NCI-H146 treated with DMSO at 0.1 percent for 48 hours (cell line): ENCODE results near the gene GATB.

Experiments used
- DNase-seq: peaks from one replicate; lab custom pipeline; 2025; ENCODE audit not compliant: unreplicated experiment; lab: John Stamatoyannopoulos, UW

The GATB gene, protein sequence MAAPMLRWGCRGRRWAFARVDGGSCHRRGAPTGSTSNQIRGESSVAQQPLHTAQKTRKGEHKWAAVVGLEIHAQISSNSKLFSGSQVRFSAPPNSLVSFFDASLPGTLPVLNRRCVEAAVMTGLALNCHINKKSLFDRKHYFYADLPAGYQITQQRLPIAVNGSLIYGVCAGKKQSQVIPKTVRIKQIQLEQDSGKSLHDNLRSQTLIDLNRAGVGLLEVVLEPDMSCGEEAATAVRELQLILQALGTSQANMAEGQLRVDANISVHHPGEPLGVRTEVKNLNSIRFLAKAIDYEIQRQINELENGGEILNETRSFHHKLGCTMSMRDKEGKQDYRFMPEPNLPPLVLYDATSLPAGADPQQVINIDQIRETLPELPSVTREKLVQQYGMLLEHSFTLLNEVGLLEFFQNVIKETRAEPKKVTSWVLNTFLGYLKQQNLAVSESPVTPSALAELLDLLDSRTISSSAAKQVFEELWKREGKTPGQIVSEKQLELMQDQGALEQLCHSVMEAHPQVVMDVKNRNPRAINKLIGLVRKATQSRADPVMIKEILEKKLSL

DNA sequence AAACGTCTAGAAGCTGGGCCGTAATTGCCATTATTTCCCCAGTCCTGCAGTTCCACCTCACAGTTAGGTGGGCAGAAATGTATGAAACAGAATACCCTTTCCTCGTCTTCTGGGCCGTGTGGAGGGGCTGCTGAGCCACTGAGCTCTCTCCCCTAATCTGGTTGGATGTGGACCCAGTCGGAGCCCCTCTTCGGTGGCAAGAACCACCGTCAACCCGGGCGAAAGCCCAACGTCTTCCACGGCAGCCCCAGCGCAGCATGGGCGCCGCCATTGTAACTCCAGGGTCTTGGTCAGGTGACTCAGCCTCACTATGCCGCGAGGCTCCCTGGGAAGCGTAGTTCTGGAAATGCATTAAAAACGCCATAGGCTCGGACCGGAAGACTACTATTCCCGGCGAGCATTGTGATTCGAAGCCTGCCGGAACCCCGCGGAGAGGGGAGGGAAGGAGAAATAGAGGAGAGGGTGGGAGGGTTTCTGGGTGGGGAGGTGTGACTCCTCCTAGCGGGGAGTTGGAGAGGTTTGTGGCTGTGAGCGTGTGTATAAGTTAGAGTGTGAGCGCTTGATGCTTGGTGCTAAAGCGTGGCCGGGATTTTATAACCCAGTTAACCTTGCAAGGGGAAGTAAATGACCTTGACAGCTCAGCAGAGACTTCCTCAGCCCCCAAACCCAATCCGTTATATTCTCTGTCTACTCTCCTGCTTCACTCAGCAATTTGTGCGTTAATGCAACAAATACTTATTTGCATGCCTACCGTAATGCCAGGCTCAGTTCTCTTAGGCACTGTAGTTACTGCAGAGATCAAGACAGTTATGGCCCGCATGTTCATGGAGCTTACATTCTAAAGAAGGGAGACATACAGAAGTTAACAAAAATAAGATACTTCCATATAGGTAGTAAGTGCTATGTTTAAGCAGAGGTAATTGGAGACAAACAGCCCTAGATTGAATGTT lies at the start of gene GATB:
TSS of gene GATB (minus strand) at position 296 of the 950 bp plus-strand sequence. CDS start at position 271, 25 bp downstream.
- DNase-seq = peak; percentile 92

DNA sequence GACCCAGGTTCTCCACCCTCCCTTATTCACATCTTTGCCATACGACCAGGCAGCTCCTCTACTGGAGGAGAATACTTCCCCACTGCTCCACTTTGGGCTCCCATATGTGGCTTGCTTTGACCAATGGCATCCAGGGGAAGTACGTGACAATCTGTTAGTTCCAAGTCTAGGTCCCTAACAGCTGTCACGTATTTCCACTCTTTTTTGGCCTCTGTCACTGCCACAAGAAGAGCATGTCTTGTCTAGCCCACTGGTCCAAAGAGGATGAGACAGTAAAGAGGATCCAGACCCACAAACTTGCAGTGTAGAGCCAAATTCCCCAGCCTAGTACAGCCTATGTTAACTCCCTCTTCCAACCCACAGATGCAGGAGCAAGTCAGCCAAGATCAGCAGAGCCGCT lies 49.7 kb upstream of the GATB start:
- DNase-seq = no peak

GRCh38 chr4:151809716-151810115 lies 48.9 kb upstream of the GATB start:
- no peak for DNase-seq

- peak; percentile 13 for DNase-seq
Measured at GRCh38 chr4:151808542-151808941, 47.7 kb upstream of the GATB start.

GRCh38 chr4:151808120-151808529 lies 47.3 kb upstream of the GATB start:
- peak; percentile 54 for DNase-seq

DNA sequence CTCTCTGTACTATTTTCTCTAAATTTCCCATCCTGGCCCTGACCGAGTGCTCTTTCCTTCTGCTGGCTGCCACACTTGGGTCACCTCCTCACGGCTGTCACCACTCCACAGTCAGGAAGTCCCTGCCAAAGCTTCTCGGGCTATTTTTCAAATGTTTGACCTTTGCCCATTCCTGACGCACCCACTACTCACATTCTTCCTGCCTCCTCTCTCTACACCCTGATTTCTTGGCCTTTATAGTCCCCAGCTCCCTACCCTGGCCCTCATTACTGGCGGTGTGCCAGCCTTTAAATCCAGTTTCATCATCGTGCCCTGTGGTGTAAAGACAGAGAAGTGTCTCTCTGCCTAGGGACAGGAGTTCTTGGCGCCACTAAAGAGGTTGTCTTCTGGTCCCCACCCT lies 46.4 kb upstream of the GATB start:
- DNase-seq = no peak

- DNase-seq = no peak
Measured at GRCh38 chr4:151806511-151806927, 45.7 kb upstream of the GATB start.

- no peak for DNase-seq
Measured at GRCh38 chr4:151804821-151805220, 44.0 kb upstream of the GATB start.

DNA sequence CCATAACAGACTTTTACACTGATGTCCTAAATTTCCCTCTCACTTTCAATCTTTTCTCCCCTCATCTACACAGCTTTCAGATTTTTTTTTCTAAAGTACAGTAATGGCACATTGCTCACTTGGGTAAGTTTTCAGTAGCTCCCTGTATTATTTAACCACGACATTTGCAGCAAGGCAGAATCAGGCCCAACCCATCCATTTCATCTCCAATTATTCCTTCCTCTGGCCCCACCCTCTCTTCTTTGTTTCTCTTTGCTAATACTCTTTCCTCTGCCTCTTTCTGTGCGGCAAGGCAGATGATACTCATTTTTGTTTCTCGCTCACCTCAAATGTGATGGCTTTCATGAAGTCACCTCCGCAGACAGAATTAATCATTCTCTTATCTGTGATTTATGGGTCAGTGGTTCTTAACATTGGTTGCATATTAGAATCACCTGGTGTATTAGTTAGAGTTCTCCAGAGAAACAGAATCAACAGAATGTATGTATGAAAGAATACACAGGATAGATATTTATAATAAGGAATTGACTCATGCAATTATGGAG lies 43.4 kb upstream of the GATB start:
- DNase-seq = no peak

DNA sequence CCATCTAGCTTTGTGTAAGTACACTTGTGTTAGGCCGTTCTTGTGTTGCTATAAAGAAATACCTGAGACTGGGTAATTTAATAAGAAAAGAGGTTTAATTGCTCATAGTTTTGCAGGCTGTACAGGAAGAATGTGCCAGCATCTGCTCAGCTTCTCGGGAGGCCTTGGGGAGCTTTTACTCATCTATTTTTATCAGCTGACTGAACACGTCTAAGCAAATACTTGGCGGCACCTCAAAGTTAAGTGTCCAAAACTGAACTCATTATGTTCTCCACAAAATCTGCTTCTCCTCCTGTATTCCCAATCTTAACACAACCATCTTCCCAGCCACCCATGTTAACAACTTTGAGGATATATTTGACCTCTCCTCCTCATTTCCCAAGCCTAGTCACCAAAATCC lies 42.4 kb upstream of the GATB start:
- no peak for DNase-seq

DNA sequence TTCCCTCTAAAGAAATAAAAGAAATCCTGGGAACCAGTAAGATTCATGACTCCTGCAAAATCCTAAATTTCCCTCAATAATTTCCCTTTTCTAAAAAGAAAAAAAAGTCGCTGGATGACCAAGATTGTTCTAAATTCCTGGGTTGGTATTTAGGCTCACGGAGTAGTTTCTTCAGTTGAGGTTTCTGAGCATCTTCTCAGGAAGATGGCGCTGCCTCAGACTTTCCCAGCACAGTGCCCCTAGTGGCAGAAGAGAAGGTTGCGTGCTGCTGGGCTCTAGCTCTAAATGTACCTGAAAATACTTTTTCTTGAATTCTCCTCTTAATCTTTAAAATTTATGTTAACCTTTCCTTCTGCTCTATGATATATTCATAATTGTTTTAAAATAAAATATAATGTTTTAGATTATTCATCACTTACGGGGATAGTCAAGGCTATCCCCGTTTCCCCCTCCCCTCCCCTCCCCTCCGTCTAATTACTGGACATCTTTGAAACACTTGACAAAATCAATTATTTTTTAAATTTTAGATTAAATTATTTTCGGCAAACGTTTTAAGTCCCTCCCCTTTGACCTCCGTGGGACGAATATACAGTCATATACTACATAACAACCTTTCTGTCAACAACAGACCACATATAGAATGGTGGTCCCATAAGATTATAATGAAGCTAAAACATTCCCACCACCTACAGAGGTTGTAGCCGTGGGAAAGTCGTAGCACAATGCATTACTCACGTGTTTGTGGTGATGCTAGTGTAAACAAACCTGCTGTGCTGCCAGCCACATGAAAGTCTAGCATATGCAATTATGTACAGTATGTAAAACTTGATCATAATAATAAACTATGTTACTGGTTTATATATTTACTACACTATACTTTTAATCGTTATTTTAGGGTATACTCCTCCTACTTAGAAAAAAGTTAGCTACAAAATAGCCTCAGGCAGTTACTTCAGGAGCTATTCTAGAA lies 41.0 kb upstream of the GATB start:
- no peak for DNase-seq

DNA sequence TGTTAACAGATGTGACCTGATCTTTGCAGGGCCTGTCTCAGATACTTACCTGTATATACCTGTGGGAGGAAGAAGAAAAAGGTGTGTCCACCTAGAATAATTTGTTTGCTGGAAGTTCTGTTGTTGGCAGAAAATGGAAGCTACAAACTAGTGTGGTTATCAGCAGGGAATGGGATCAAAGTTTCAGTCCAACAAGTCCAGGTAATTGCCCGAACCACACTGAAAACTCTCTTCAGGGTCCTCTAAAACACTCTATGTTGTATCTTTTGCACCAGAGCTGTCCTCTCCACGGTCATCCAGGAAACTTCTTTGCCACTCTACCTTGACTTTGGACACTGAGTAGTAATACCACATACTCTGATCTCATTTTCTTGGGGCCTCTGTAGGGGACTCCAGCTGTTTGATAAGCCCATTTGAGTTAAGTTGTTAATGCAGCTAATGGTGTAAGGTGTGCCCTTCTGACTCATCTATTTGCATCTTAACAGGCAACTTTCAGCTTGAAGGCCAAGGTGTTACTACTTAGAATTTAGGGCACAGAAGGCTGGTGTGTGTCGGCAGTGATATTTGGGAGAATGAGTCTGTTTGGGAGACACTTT lies 38.7 kb upstream of the GATB start:
- no peak for DNase-seq

DNA sequence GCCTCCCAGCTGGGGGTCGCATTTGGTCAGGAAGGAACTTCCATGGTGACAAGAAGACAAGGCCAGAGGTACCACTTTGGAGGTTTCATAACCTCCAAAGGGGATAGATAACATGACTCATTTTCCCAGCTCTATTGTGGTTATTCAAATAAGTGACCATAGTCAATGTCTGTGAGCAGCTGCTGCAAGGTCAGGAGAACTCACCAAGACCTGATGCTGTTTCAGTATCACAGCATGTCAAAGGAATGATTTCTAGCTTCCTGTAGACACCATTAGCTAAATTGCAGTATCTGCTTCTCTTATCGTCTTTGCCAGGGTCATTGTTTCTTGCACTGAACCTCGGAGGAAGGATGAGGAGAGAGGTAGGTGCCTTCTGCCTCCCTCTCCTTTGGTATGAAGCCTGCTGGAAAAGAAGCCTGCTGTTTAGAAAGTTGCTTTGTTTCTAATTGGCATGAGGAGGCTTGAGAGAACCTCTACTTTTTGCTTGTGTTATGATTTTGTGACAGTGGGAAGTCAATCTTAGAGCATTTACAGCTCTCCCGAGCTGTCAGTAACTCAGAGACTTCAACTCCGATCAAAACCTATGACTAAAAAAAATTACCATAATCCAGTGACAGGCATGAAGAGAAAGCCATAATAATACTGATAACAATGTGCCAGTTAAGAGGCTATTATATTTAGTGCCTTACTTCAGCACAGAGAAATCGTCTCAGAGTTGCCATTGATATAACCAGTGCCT lies 38.0 kb upstream of the GATB start:
- no peak for DNase-seq

GRCh38 chr4:151797853-151798252 lies 37.0 kb upstream of the GATB start:
- DNase-seq = no peak

- DNase-seq = no peak
Measured at GRCh38 chr4:151797131-151797530, 36.3 kb upstream of the GATB start.

GRCh38 chr4:151796106-151796505 lies 35.3 kb upstream of the GATB start:
- DNase-seq = no peak

DNA sequence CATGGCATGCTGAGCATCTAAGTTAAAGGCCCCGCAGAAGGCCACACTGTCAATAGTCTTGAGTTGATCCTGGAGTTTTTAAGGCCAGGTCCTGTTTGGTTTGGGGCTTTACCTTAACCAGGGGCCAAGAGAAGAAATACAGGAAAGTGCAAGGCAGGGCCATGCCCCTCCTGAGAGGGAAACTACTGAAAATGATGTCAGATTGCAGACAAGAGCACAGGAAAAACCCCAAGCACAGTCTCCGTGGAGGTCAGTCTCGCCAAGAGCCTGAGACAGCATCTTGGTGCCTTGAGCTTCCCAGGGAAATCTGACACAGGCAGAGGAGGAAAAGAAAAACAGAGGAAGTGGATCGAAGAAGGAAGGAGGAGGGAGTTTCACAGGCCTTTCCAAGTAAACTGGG lies 32.2 kb upstream of the GATB start:
- DNase-seq = no peak

DNA sequence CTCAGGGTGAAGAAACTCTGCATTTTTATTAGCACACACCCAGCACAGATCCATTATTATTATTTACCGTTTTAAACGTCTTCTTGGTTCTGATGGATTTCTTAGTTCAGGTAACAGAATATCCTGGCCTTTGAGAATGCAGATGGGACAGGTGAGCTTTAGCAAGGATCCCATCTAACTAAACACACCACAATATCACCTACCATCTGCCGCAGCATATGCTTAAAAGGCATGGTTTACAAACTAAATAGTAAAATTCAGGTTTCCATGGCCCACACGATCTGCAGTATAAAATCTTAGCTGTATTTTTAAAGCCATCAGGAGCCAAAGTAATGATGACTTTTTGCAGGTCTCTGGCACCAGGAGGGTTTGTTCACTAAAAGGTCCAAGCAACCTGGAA lies 31.7 kb upstream of the GATB start:
- no peak for DNase-seq

- DNase-seq = no peak
Measured at GRCh38 chr4:151788021-151788420, 27.2 kb upstream of the GATB start.
